HG03460 (cell line): ENCODE measurements around the gene ANXA2.

Source experiments
- ATAC-seq: cut with Tn5 transposase; IDR thresholded peaks from one replicate; pipeline ENCODE4 v1.9.1; 2021; ENCODE audit not compliant: unreplicated experiment

ANXA2 gene

GRCh38 chr15:60315878-60316277, 81.9 kb downstream of the ANXA2 start:
- ATAC-seq: no peak

GRCh38 chr15:60313906-60314305, 83.9 kb downstream of the ANXA2 start:
- ATAC-seq: no peak

GRCh38 chr15:60307034-60307433, 90.8 kb downstream of the ANXA2 start:
- no peak for ATAC-seq

- ATAC-seq: no peak
These were observed 96.8 kb downstream of the ANXA2 start for GRCh38 chr15:60301024-60301423.

- no peak for ATAC-seq
These were observed 98.2 kb downstream of the ANXA2 start for GRCh38 chr15:60299452-60300047.
